ENCODE data around the gene MAPK1IP1L.
"Not testable (repeated sequence)": the region's sequence is repeated elsewhere in the genome, so short reads cannot be mapped to it uniquely, and the experiment has no call there.

Gene MAPK1IP1L

GRCh38 chr14:55051423-55052268 lies at the start of gene MAPK1IP1L:
MAPK1IP1L (plus strand) TSS chr14:55051647; CDS start chr14:55061684, 10,037 bp downstream.
- peak within 1 kb of the TSS; percentile 99 for H3K4me3 ChIP-seq (ENCODE audit: low read depth, low read length)
- peak; percentile 61 for DNase-seq (ENCODE audit: low read depth)
- TF ChIP-seq CTCF (IDR thresholded peaks at IDR 0.05; ENCODE audit: low read depth, low read length, missing control alignments), result peak; percentile 96

GRCh38 chr14:55005071-55005470 lies 46.4 kb upstream of the MAPK1IP1L start:
- no peak for DNase-seq (ENCODE audit: low read depth)
- no peak overlapping the region for H3K4me3 ChIP-seq (ENCODE audit: low read depth, low read length)
- TF ChIP-seq CTCF (IDR thresholded peaks at IDR 0.05; ENCODE audit: low read depth, low read length, missing control alignments), result no peak

- no peak for DNase-seq (ENCODE audit: low read depth)
- TF ChIP-seq CTCF (IDR thresholded peaks at IDR 0.05; ENCODE audit: low read depth, low read length, missing control alignments), result no peak
Measured at GRCh38 chr14:55015006-55015405, 36.4 kb upstream of the MAPK1IP1L start.

GRCh38 chr14:55019968-55020554 lies 31.4 kb upstream of the MAPK1IP1L start:
- TF ChIP-seq CTCF (IDR thresholded peaks at IDR 0.05; ENCODE audit: low read depth, low read length, missing control alignments), result no peak
- no peak for DNase-seq (ENCODE audit: low read depth)
- H3K4me3 ChIP-seq (ENCODE audit: low read depth, low read length), result no peak overlapping the region

More at GRCh38 chr14:55015006-55015405, 36.4 kb upstream of the MAPK1IP1L start:
- H3K4me3 ChIP-seq (ENCODE audit: low read depth, low read length), result no peak overlapping the region

- H3K4me3 ChIP-seq (ENCODE audit: low read depth, low read length); DNase-seq (ENCODE audit: low read depth): not testable (repeated sequence)
Measured at GRCh38 chr14:55024365-55024764, 27.1 kb upstream of the MAPK1IP1L start.

- TF ChIP-seq CTCF (IDR thresholded peaks at IDR 0.05; ENCODE audit: low read depth, low read length, missing control alignments), result no peak
- peak overlapping the region; percentile 85 for H3K4me3 ChIP-seq (ENCODE audit: low read depth, low read length)
- no peak for DNase-seq (ENCODE audit: low read depth)
Measured at GRCh38 chr14:55025948-55026347, 25.5 kb upstream of the MAPK1IP1L start.

GRCh38 chr14:55026441-55026792 lies 25.0 kb upstream of the MAPK1IP1L start:
- DNase-seq (ENCODE audit: low read depth), result no peak
- peak overlapping the region; percentile 85 for H3K4me3 ChIP-seq (ENCODE audit: low read depth, low read length)
- TF ChIP-seq CTCF (IDR thresholded peaks at IDR 0.05; ENCODE audit: low read depth, low read length, missing control alignments), result no peak
